ENCODE data around the gene MT1G.
"Not testable (repeated sequence)": the region's sequence is repeated elsewhere in the genome, so short reads cannot be mapped to it uniquely, and the experiment has no call there.

MT1G gene

DNA sequence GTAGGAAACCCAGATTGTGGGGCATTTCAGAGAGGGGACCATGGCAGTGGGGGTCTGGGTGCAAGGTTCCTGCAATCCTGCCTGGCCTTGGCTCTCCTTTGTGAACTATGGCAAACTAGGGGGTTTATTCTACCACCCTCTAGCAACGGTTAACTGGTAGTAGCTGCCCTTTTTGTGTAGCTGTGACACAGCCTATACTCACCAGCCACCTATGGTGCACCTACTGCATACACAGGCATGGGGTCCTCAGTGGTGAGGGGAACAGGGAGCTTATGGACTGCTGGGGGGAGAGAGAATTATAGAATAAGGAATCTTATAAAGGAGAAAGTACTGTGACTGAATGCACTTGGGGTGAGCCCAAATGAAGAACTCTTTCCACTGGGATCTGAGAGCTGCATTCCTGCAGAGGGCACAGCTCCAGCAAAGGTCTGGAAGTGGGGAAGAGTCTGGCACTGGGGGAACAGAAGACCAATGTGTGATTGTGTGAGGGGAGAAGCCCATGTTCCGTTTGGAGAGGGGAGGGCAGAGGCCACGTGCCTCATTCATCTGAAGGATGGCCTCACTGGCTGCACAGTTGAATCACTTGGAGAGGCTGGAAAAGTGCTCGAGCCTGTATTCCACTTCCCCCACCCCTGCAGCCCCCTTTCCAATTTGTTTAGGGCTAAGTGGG lies 16.5 kb upstream of the MT1G start:
- DNase-seq, result no peak

DNA sequence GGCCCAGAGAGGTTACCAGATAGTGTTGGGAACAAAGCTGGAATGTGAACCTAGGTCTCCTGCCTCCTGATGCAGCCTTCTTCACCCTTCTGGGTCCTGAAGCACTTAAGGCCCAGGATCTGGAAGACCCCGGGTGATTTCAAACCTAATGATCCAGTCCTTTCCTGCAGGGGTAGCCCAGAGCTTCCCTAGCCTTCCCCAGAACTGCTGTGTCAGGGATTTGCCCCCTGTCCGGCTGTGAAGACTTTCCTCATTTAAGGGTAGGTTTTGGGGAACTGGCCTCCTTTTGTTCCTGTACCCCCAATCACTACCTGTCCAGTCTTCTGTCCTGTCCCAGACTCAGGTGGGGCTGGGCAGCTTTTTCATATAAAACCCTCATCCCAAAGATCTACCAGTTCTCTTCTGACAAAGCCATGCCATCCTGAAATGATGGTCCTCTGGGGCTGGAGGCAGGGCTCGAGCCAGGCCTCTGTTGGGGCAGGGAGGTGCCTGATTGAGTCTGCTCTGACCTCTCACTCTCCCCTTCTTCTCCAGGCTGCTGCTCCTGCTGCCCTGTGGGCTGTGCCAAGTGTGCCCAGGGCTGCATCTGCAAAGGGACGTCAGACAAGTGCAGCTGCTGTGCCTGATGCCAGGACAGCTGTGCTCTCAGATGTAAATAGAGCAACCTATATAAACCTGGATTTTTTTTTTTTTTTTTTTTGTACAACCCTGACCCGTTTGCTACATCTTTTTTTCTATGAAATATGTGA lies 15.7 kb upstream of the MT1G start:
- DNase-seq, result no peak

DNA sequence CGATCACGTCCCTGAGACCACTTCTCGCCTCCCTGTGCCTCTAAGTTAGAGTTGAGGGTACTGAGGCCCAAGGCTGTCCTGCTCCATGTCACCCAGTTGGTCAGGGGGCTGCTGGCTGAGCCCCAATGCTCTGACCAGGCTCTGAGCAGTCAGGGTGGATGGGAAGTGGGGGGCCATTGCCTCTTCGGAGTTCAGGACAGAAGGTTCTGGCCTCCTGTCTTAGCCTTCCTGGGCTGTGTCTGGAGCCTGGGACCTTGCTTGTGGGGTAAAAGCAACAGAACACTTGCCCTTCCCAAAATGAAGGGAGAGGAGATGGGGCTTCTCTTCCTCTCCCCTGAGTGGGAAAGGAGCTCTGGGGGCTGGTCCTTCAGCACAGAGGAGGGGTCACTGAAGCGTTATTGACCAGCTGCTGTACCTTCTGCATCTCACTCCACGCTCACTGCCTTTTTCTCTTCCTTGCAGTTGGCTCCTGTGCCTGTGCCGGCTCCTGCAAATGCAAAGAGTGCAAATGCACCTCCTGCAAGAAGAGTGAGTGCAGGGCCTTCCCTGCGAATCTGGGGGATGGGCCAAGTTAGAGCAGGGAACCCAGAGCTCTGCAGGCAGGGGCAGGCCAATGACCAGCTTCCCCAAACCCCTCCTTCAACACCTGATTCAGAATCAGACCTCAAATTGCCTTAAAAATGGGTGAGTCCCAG lies 15.0 kb upstream of the MT1G start:
- DNase-seq, result no peak

DNA sequence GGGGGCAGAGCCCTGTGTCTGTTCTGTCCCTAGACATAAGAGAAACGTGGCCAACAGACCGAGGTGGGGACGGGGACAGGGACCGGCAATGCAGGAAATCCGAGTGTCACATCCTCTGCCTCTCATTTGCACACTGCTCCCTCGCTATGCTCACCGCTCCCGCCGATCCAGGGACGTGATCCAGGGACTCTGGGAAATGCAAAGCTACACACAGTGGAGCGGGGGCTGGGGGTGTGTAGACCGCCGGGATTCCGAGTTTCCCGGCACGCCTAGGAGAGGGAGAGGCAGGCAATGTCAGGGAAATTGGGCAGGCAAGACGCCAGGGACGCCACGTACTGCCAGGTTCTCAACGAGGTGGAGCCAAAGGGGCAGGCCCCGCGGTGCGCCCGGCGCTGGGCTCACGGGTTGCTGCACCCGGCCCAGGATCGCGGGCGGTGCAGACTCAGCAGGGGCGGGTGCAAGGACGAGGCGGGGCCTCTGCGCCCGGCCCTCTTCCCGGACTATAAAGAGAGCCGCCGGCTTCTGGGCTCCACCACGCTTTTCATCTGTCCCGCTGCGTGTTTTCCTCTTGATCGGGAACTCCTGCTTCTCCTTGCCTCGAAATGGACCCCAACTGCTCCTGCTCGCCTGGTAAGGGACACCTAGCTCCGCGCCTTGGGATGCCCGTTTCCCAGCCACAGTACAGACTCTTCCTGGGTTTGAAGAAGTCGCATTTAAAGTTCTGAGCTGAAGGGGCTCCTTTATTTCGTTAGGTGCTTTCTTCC lies 14.3 kb upstream of the MT1G start, which contains the start of gene MT1X:
TSS of gene MT1X (plus strand) at position 532 of the 764 bp plus-strand sequence. CDS start at position 603, 71 bp downstream.
- peak; percentile 59 to 84 for DNase-seq

DNA sequence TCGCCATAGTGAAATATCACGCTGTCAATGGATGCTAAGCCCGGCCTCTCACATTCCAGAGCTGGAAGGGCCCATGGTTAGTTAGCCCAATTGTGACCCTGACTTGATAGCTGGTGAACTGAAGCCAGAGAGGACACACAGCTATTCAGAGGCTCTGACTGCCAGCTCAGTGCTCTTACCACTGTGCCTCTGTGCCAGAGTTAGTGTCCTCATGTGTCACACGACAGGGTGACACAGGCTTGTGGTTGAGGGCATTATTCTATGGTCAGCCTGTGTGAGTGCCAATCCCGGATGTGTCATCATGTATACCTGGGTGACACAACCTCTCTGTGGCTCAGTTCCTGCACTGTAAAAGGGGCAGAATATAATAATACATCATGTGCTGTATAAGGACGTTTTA lies 12.0 kb upstream of the MT1G start:
- no peak for DNase-seq

DNA sequence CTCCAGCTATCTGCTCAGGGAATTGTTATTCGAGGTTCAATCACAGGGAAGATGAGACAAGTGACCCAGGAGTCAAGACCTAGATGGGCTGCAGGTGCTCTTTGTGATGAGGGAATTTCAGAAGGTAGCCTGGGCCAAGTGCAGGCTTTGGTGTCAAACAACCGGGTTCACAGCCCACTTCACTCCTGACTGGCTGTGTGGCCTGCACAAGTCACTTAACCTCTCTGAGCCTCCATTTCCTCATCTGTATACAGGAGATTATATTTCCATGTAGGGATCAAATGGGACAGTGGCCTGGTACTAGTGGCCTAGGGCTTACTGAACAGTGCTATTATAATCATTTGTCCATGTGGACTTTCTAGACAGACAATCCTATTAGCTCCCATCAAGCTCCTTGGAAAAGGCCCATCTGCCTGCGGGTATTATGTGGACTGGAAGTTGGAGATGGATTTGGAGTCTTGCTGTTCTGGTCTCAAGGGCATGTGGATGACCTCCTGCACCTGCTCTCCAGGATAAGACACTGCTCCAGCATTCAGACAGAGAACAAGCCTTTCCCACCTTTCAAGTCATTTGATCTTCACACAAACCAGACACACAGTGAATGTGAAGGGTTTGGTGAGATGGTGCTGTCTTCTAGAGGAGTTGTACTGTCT lies 11.3 kb upstream of the MT1G start:
- no peak for DNase-seq

DNA sequence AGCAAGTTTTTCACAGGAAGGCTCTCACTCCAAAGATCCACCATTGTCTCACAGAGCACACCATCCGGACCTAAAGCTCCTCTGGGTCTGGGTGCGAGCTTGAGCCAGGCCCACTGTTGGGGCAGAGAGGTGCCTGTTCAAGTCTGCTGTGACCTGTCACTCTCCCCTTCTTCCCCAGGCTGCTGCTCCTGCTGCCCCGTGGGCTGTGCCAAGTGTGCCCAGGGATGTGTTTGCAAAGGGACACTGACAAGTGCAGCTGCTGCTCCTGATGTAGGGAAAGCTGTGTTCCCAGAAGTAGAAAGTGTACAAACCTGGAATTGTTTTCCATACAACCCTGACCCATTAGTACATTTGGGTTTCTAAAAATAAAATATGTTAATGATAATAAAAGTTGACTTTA lies 9.6 kb upstream of the MT1G start:
- no peak for DNase-seq

DNA sequence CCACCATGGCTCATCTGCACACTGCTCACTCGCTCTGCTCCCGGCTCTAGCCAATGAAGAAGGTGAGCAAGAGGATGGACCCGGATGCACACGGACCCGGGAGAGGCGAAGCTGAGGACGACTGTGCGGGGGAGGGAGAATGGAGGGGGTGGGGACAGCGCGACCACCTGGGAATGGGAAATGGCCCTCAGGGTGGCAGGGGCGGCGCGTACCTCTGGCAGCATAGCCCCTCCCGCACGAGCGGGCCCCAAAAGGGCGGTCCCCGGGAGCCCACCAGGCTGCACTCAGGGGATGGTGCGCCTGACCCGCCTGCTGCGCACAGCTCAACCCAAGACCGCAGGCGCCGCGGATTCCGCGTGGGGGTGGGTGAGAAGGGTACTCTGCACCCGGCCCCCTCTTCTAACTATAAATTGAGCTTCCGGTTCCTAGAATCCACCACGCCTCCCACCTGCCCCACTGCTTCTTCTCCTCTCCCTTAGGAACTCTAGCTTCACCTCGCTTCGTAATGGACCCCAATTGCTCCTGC lies 7.9 kb upstream of the MT1G start:
- no peak for DNase-seq

DNA sequence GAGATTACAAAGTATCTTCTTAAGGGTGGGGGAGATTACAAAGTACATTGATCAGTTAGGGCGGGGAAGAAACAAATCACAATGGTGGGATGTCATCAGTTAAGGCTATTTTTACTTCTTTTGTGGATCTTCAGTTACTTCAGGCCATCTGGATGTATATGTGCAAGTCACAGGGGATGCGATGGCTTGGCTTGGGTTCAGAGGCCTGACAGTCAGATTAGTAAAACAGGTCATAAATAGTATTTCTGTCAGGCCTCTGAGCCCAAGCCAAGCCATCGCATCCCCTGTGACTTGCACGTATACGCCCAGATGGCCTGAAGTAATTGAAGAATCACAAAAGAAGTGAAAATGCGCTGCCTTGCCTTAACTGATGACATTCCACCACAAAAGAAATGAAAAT lies 6.7 kb upstream of the MT1G start:
- not testable (repeated sequence) for DNase-seq

DNA sequence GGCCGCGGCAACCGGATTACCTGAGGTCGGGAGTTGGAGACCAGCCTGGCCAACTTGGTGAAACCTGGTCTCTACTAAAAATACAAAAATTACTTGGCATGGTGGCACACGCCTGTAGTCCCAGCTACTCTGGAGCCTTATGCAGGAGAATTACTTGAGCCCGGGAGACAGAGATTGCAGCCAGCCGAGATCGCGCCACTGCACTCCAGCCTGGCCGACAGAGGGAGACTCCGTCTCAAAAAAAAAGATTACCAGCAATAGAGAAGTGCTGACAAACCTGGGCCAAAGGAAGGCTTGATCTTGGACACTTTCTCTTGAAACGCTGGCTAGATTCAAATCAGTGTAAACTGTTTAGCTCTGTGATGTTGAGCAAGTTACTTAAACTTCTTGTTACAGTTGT lies 6.1 kb upstream of the MT1G start:
- no peak for DNase-seq

DNA sequence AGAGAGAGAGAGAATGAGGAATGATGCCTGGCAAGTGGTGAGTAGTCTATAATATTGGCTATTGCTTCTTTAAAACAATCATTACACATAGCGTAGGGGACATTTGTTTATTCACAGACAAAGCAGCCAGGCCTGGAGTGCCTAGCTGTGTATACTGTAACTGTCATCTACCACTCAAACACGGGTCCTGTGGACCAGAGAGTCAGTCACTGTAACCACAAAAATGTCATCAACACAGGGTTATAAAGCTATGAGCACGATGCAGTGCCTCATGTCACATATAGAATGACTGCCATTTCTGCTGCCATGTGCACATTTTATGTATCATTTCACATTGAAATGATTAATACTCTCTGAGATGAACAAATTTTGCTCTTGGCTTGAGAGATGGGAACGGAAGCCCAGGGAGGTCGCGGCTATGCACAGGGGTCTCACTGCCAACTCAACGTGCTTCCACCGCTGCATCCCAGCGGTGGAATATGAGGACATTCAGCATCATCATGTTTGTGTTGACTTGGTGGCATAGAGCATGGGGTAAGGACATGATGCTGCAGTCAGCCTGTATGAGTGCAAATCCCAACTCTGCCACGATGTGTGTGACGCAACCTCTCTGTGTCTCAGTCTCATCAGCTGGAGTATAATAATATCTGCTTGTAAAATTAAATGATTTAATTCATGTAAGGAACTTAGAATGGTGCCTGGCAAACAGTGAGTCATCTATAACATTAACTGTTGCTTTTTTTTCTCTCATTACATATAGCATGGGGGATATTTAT lies 5.1 kb upstream of the MT1G start:
- DNase-seq, result no peak

DNA sequence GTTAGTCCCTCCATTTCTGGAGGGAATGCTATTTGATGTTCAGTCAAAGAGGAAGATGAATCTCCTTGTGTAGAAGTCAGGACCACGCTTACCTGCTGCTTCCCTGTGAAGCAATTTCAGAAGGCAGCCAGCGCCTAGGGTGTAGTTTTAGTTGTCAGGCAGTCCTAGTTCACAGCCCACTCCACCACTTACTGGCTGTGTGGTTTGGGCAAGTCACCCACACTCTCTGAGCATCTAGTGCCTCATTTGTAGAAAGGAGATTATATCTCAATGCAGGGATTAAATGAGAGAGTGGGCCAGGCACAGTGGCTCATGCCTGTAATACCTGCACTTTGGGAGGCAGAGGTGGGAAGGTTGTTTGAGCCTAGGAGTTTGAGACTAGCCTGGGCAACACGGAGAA lies 4.3 kb upstream of the MT1G start:
- not testable (repeated sequence) for DNase-seq

DNA sequence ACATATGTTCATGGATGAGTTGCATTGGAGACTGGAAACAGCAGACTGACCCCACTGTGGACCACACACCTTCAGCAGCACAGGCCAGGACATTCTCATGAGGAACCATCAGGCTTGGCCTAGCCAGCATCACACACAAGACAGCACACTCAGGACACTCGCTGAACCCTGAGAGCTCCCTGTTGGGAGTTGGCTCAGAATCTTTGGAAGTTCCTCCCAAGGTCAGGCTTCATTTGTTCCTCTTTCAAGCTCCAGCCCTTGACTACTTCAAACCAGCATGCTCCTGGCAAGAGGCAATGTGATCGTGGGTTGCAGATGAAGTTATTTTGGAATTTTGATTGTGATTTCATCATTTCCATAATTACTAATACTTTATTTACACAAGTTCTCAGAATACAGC lies 3.8 kb upstream of the MT1G start:
- DNase-seq, result not testable (repeated sequence)

DNA sequence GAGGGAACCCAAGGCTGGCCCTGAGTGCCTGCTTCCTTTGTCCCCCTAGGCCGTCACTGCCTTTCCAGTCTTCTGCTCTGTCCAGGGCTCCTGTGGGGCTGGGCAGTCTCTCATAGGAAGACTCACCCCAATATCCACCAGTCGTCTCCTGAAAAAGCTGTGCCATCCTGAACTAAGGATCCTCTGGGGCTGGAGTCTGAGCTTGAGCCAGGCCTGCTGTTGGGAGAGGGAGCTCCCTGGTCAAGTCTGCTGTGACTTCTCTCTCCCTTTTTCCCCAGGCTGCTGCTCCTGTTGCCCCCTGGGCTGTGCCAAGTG lies 2.7 kb upstream of the MT1G start:
- no peak for DNase-seq

DNA sequence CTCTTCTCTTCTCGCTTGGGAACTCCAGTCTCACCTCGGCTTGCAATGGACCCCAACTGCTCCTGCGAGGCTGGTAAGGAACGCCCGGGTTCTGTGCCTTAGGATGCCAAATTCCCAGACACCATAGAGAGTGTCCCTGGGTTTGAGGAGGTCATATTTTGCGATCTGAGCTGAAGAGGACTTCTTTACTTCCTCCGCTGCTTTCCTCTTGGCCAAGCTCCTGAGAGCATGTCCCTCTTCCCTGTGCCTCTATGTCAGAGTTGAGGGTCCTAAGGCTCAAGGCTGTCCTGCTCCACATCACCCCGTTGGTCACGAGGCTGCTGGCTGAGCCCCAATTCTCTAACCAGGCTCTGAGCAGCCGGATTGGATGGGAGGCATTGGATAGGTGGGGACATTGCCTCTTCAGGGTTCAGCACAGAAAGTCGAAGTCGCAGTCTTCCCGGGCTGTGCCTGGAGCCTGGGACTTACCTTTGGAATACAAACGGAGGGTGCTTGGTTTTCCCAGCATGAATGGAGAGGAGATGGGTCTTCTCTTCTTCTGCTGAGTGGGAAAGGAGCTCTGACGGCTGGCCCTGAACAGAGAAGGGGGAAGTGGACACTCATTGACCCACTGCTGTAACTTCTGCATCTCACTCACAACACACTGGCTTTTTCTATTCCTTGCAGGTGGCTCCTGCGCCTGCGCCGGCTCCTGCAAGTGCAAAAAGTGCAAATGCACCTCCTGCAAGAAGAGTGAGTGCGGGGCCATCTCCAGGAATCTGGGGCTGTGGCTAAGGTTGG lies 2.2 kb upstream of the MT1G start:
- no peak for DNase-seq

DNA sequence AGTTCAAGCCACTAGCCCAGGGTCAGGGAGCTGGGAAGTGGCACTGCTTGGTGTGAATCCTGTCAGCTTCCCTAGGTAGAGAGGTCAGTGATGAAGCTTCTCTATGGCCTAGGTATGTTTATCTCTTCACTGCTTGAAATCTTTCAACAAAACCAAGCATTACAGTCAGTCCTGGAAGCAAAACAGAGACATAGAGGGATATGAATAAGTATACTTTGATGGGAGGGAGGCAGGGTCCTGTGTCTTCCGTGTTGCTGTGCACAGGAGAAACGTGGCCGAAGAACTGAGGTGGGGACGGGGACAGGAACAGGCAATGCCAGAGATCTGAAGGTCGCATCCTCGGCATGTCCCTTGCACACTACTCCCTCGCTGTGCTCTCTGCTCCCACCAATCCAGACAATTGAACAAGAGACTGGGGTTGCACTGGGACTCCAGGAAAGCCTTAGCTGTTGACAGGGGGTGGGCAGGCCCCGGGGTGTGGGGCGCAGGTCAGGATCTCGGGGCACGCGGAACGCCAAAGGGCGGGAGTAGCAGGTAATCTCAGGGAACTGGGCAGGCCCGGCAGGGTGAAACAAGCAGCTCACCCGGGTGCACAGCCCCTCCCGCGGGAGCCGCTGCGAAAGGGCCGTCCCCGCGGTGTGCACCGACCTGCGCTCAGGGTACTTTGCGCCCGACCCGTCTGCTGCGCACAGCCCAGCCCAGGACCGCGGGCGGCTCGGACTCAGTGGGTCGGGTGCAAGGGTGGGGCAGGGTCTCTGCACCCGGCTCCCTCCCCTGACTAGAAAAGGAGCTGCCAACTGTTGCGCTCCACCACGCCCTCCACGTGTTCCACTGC lies 1.4 kb upstream of the MT1G start, which contains the start of gene MT1H:
TSS of gene MT1H (plus strand) at position 810 of the 835 bp plus-strand sequence. CDS start 71 bp downstream, outside the sequence.
- DNase-seq, result no peak

DNA sequence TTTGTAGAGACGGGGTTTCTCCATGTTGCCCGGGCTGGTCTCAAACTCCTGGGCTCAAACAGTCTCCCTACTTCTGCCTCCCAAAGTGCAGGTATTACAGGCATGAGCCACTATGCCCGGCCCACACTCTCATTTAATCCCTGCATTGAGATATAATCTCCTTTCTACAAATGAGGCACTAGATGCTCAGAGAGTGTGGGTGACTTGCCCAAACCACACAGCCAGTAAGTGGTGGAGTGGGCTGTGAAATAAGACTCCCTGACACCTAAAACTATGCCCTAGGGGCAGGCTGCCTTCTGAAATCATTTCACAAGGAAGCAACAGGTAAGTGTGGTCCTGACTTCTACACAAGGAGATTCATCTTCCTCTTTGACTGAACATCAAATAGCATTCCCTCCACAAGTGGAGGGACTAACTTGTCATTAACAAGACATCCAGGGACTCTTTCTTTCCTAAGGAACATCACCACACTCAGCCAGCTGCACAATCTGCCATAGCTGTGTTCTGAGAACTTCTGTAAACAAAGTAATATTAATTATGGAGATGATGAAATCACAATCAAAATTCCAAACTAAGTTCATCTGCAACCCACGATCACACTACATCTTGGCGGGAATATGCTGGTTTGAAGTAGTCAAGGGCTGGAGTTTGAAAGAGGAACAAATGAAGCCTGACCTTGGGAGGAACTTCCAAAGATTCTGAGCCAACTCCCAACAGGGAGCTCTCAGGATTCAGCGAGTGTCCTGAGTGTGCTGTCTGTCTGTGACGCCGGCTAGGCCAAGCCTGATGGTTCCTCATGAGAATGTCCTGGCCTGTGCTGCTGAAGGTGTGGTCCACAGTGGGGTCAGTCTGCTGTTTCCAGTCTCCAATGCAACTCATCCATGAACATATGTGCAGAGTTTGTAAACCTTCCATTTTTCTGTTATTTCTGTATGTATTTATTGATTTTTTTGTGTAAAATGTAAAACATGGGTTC lies 2.3 kb downstream of the MT1G start:
- not testable (repeated sequence) for DNase-seq

DNA sequence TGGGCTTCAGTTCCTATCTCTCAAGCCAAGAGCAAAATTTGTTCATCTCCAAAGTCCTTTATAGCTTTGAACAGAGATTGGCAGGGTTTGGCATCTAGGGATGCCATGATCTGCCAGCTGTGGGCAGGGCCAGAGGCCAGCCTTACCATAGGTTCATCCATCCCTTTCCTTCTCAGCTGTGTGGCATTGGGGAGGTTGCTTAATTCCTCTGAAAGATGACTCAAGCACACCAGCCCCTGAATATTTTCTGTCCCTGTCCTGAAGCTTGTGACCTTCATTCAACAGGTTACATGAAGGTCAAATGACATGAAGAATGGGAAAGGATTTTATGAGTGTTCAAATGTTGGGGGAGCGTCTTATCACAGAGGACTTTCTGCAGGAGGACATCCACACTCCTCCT lies 3.4 kb downstream of the MT1G start:
- DNase-seq, result no peak

All from SW 1271 (cell line).